Fibroblast of skin of scalp (primary cell): ENCODE results near the gene PPIF.
A peak's percentile ranks its signal among the peaks of the same experiment; 100 is the strongest.

Experiments
- DNase-seq: peaks from one replicate; pipeline ENCODE4 v3.0.0-alpha.2; 2013

The PPIF gene

DNA sequence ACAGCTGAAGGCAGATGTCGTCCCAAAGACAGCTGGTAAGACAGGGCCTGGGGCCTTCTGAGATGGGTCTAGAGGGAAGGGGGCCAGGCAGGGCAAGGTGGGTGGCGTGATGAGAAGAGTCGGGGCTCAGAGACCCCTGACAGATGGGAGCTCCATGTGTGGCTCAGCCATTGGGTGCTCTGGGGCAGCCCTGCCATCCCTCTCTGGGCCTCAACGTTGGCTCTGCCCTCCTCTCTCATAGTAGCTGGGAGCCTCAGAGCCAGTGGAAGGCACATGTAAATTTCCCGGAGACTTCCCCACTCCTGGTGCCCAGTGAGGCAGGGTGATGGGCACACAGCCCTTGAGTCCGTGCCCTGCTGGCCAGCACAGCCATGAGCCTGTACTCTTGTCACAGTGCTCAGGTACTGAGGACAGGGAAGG, 1.8 kb downstream of the PPIF start:
- no peak for DNase-seq

DNA sequence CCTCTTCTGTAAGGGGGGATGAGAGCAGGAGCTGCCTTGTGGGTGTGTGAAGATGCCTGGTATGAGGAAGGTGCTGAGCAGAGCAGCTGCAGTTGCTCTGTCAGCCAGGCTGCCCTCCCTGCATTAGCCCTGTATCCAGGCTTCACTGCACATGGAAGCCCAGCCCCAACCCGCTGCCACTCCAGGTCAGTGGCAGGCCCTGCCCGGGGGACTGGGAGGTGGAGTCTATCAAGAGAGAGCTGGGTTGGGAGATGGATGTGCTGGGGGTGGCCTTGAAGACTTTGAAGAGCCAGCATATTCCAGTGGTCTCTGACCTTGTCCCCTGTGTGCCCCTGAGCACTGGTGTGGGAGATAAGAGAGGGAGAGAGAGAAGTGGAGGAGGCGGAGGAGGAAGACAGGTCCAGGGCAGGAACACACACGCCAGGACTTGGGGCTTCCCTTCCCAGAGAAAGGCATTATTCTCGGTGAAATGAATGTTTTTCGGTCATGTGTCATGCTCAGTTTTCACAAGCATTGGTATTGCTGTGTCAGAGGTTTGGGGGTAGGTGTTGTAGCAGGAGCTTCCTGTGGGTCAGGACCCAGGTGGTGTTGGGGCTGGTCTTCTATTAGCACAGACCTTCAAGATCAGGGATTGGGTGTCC, 2.6 kb downstream of the PPIF start:
- DNase-seq = no peak

DNA sequence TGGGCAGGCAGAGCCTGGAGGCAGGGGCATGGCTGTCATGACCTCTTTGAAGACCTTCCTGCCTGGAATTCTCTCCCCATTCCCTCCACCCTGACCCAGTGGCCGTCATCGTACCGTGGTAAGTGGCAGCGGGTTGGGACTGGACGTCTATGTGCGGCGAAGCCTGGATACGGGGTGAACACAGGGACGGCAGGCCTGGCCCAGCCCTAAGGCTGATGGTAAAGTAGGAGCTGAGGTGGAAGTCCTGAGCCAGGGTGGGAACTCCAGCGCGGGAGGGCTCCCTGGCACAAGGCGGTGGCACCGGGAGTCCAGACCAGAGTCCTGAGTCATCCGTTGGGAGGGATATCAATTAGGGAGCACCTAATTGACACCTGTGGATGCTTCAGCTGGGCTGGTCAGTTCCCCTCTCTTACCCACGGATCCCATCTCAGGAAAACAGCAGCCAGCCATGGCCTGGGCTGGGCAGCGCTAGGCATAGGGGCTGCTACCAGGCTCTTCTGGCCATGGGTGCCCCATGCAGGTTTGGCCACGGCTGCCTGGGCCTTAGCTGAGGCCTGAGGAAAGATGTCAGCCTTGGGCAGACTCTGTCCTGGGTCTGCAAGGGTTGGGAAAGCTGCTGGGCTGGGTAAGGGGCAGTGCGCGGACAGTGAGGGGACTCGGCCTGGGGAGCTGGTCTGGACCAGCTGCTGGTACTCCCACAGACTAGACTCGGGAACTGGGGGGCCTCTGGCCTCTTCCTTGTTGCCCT, 3.3 kb downstream of the PPIF start:
- no peak for DNase-seq

DNA sequence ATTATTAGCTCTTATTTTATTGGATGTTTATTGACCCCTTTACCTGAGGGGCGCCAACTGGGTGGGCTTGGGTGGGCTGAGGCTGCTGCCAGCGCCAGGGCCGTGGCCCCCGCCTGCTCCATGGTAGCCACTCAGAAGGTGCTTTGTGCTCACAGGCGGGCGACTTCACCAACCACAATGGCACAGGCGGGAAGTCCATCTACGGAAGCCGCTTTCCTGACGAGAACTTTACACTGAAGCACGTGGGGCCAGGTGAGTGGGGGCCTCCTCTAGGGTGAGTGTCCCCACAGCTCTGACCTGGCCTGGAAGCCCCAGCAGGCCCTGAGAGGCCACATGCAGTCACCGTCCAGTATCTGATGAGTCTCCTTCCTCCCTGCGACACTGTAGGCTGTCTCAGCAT, 4.1 kb downstream of the PPIF start:
- no peak for DNase-seq

DNA sequence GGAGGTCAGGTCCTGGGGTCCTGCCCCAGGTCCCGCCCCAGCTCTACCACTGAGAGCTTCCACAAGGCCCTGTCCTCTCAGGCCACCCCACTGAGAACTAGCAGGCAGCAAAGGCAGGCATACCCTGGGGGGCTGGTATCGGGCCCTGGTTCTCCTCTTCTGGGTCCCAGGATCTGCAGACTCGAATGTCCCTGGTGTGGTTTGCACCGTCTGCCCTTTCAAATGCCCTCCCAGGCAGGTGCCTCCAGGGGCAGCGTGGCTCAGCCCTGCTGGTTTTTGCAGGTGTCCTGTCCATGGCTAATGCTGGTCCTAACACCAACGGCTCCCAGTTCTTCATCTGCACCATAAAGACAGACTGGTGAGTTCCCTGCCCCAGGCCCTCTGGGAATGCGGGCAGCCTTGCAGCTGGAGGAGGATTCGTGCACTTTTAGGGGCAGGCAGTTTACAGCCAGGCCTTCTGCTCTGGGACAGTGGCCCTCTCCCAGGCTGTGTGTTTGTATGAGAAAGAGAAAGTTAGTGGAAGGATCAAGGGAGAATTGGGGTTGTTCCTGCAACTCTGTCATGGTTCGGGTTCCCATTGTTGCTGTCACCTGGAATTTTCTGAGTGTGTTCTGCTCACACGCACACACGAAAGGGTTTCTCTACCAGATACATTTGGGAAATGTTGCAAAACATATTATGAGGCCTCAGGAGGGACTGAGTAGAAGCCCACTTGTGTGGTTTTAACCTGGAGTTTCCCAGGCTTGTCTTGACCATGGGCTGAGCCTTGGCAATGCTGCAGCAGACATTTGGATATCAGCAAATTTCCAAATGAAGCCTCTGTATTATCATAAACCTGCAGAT, 5.0 kb downstream of the PPIF start:
- DNase-seq = no peak

DNA sequence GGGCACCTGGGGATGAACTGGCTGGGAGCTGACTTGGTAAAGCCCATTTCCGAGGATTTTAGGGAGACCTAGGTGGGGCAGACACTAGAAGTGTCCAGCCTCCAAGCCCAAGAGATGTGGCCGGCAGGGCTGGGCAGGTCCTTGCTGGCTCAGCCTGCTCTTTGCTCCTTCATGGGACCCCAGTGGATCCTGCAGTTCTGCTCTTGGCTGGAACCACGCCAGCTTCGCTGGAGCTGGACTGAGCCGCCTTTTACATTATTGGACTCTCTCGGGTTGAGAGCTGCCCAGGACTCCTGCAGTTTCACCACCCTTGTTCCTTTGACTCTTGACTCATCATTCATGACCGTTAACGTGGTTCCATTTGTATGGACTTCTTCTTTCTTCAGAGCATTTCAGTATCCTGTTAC, 5.7 kb downstream of the PPIF start:
- DNase-seq = no peak

DNA sequence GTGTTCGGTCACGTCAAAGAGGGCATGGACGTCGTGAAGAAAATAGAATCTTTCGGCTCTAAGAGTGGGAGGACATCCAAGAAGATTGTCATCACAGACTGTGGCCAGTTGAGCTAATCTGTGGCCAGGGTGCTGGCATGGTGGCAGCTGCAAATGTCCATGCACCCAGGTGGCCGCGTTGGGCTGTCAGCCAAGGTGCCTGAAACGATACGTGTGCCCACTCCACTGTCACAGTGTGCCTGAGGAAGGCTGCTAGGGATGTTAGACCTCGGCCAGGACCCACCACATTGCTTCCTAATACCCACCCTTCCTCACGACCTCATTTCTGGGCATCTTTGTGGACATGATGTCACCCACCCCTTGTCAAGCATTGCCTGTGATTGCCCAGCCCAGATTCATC, 6.5 kb downstream of the PPIF start:
- no peak for DNase-seq

DNA sequence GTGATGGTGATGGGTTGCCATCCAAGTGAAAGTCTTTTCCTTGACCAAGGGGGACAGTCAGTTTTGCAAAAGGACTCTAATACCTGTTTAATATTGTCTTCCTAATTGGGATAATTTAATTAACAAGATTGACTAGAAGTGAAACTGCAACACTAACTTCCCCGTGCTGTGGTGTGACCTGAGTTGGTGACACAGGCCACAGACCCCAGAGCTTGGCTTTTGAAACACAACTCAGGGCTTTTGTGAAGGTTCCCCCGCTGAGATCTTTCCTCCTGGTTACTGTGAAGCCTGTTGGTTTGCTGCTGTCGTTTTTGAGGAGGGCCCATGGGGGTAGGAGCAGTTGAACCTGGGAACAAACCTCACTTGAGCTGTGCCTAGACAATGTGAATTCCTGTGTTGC, 6.9 kb downstream of the PPIF start:
- DNase-seq = no peak

DNA sequence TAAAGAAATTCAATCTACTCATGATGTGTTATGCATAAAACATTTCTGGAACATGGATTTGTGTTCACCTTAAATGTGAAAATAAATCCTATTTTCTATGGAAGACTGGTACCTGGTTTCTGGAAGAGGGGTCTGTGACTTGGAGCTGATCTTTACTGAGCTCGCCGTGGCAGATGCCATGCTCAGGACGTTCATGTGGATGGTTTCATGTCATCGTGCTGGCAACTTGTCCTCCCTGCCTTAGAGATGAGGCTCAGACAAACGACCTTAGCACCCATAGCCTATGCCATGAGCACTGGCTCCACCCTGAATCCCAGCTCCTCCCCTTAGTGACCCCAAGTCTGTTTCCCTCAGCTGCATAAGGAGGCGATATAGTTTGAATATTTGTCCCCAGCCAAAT, 7.3 kb downstream of the PPIF start:
- no peak for DNase-seq

DNA sequence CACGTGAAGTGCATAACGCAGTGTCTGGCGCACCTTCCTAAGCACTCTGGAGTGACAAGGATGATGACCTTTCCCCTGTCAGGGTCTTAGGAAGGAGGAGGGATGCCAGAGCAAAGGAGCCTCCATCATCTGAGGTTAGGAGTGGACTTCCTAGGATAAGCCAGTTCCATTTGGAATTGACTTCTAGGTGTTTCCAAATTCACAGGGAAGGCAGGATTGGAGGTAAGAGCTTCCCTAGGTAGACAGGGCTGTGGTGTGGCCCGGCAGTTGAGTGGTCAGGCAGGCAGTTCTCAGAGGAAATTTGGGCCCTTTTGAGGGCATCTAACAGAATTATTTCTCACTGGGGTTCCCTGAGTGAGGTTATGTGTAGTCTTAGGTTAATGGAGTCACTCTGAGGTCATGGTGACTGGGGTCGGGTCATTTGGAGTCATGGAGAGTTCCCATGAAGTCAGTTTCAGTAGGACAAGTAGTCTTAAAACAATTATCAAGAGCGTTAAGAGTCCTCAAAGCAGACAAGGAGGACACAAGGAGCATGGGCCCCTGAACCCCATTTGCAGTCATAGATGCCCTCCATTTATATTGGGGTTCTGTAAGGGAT, 8.2 kb downstream of the PPIF start:
- no peak for DNase-seq

DNA sequence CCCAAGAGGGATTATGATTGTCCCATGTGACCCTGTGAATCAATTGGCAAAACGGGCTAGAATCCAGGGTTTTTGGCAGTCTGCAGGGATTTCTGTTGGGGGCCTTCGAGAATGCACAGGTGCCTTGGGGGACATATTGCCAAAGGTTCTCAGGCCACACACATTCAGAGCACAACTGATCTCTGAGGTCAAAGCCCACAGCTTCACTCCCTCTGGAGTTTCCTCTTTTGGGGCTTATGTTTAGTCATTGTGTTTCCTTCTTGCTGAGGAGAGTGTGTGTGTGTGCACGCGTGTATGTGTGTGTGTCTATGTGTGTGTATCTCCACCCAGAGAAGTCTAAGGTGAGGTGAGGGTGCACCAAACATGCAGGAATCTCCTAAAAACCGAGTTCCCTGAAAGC, 8.8 kb downstream of the PPIF start:
- DNase-seq = no peak

DNA sequence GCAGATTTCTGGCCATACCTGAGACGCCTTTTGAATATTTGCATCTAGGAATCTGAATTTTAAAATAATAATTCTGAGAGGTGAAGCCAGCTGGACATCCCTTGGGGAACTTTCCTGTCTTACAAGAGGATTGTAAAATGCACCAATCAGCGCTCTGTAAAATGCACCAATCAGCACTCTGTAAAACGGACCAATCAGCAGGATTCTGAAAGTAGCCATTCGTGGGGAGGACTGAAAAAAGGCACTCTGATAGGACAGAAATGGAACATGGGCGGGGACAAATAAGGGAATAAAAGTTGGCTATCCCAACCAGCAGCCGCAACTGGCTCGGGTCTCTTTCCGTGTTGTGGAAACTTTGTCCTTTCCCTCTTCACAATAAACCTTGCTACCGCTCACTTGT, 9.9 kb downstream of the PPIF start:
- no peak for DNase-seq

DNA sequence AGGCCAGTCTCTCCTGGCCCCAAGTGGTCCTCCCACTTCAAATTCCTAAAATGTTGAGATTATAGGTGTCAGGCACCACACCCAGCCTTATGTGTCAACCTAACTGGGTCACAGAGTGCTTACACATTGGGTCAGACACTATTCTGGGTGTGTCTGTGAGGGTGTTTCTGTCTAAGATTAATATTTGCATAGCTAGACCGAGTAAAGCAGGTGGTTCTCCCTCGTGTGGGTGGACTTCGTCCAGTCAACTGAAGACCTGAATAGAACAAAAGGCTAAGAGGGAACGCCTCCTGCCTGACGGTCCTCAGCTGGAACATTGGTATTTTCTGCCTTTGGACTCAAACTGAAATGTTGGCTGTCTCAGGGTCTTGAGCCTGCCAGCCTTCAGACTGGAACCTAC, 11.5 kb downstream of the PPIF start:
- no peak for DNase-seq

DNA sequence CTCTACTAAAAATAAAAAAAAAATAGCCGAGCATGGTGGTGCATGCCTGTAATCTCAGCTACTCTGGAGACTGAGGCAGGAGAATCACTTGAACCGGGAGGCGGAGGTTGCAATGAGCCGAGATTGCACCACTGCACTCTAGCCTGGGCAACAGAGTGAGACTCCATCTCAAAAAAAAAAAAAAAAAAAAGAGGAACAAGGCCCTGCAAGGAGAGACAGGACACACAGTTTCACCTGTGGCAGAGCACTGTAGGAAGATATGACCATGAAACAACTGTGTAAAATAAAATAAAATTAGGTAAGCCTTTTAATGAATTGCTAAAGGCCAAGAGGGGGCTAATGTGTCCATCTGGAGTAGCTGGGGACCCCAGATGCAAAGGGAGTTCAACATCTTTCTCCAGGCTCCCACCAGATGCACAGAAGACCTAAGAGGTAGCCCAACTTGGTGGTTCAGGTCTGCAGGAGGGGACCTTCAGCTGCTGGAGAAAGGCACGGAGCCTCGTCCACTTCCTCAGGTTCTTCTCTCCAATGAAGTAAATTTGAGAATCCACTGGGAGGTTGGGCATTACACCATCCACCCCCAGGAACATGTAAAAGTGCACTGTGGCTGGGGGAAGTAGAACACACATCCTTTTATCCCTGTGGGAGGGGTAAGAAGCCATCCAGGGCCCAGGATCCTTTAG, 12.7 kb downstream of the PPIF start:
- no peak for DNase-seq

DNA sequence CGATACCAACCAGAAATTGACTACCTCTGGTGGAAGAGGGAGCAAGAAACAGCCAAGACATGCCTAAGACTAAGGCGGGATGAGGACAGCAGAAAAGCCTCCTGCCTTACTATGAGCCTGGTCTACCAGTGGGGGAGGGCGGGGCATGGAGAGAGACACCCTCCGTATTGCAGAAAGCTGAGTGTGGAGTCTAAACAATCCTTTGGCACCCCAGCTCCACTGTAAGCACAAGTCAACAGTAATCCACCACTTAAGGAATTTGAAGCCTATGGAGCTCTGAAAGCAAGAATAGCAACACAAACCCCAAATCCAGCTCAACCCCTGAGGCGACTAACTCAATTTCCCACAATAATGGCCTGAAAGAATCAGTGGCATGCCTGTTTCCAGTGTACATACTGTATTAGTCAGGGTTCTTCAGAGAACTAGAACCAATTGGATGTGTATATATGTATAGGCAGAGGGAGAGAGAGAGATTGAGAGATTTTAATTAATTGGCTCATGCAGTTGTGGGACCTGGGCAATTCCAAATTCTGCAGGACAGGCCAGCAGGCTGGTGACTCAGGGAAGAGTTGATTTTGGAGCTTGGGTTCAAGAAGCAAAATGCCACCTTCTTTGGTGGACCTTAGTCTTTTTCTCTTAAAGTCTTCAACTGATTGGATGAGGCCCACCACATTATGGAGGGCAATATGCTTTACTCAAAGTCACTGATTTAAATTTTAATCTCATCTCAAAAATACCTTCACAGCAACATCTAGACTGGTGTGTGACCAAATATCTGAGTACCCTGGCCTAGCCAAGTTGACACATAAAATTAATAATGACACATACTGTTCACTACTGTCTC, 13.5 kb downstream of the PPIF start:
- no peak for DNase-seq

DNA sequence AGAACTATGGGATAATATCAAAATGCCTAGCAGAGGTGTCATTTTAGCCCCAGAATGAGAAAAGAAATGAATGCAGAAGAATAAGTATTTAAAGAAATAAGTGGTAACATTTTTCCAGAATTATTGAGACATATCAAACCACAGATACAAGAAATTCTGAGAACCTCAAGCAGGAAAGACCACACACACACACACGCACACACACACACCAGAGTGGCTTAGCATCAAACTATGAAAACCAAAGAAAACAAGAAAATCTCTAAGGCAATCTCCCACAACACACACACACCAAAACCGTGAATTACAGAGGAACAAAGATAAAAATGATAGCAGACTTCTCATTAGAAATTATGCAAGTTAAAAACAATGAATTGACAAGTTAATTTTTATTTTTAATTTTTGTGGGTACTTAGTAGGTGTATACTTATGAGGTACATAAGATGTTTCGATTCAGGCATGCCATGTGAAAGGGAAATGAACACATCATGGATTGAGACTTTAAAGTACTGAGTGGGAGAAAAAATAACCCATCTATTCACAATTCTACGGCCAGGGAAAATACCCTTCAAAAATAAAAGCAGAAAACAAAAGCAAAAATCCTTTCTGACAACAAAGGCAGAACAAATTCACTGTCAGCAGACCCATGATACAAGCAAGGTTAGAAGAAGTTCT, 14.6 kb downstream of the PPIF start:
- peak; percentile 74 for DNase-seq

DNA sequence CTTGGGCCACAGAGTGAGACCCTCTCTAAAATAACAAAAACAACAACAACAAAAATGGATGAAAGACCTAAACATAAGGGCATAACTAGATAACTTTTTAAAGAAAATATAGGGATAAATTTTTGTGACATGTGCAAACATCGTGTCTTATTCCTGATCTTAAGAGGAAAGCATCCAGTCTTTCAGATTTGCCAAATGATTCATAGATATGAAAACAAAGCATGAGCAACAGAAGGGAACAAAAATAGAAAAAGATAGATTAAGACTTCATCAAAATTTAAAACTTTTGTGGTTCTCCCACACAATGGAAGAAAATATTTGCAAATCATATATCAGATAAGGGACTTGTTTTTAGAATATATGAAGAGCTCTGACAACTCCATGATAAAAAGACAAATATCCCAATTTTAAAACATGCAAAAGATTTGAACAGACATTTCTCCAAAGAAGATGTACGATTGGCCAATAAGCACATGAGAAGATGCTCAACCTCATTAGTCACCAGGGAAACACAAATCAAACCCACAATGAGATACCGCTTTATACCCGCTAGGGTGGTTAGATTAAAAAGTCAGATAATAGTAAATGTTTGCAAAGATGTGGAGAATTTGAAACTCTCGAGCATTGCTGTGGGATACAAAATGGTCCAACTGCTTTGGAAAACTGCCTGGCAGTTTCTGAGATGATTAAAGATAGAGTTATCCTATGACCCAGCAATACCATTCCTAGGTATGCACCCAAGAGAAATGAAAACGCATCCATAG, 20.3 kb downstream of the PPIF start:
- peak; percentile 78 for DNase-seq

DNA sequence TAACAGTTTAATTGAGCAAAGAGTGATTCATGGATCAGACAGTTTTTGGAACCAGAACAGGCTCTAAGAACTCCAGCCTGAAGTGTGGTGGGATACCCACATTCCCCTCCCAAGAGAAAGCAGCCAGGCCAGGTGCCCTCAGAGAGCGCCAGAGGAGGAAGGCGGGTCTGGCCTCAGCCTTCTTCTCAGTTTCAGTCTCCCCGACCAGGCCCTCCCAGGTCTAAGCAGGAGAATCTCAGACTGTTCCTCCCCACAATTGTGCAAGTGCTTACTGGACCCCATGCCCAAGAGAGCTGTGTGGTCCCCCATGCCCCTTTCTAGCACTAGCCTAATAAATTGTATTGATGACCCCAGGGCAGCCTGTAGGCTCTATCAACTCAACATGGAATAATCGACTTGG, 25.6 kb downstream of the PPIF start:
- no peak for DNase-seq

DNA sequence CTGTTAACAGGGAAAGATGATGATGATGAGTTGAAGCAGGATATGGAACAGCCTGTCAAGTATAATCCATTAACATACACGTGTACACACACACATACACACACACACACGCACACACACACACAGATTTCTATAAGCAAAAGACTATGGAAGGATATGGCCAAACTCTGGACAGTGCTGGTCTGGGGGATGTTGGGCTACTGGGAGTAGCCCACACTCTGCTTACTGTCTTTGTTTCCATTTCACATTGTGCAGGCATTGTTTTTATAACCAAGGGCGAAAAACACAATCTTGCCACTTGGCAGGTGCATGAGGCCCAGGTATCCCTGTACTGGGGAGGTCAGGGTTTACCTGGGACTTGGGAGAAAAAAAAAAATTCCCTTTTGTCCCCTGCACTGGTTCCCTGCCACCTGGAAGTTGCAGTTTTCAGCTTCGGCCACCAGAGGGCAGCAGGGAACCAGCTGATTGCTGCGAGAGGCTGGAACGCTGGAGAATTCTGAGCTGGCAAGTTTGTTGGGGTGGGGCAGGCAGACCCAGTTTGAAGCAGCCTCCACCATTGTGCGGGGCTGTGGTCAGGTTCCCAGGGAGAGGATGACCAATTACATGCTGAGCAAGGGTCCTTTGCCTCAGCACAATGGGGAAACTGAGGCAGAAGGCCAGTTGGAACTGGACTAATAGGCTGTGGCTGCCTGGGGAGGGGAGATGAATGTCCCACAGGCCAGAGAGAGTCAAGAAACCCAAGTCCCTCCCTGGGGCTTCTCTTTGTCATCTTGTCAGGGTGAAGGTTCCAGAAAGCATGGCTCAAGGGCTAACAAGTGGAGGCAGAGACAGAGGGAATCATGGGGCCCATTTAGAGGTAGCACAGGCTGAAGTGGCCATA, 27.3 kb downstream of the PPIF start:
- peak; percentile 86 for DNase-seq
